UCSD-AML1 (cell line): ENCODE data around the gene CCDC192.
"Not testable (repeated sequence)": the region's sequence is repeated elsewhere in the genome, so short reads cannot be mapped to it uniquely, and the experiment has no call there.

Experiments
- DNase-seq: peaks from one replicate; lab custom pipeline; 2025; ENCODE audit not compliant: unreplicated experiment; lab: John Stamatoyannopoulos, UW

CCDC192 gene, protein sequence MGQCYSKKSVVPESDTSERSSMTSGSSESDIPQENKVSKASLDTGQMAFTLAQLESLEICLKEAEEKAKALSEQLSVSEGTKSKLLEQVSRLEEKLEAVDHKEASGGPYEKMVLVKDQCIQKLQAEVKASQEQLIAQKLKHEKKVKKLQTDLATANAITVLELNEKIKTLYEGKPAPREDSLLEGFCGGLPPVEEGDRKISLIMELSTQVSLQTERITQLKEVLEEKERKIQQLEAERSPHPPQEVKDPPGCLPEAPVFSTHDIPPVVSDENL

DNA sequence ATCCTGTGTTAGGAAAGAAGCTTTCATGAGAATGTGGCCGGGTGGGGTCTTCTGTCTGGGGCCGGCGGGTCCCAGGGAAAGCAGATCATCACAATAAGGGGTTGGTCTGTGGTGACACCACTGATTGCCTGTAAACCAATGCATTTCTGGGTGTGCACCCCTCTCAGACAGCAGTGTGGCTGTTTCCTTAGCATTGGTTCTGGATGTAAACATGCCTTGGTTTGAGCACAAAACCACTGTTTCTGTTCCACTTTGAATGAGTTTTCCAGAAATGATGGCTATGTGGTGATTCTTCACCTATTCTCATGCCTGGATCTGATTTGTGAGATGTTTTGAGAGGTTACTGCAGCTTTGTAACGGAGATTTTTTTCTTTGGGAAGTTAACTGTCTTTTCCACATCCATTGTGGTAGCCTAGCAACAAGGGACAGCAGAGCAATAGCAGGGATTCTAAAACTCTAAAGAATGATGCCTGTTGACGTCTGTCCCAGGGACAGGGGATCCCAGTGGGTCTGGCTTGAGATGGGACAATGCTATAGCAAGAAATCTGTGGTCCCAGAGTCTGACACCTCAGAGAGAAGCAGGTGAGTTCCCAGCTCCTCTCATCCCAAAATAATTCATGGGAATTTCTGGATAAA is at the start of gene CCDC192:
CCDC192 (plus strand) TSS at position 466 of the 636 bp plus-strand sequence; CDS start at position 521, 55 bp downstream.
- DNase-seq, result no peak

DNA sequence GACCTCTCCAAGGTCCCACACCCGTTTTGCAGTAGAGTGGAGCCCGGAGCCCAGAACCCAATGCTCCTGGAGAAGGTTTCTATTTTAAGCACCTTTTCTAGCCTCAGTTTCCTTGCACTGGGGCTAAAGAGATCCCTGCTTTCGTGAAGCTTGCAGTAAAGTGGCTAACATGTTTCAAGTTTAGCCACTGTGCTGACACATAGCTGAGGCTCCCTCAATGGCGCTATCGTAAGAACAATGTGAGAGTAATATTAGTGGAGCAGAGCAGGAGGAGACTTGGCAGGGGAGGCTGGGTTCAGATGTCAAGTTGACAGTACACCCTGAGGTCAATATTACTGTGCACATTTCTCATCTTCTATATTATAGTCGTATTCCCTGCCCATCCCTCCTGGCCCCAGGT is 46.4 kb upstream of the CCDC192 start:
- DNase-seq, result no peak

DNA sequence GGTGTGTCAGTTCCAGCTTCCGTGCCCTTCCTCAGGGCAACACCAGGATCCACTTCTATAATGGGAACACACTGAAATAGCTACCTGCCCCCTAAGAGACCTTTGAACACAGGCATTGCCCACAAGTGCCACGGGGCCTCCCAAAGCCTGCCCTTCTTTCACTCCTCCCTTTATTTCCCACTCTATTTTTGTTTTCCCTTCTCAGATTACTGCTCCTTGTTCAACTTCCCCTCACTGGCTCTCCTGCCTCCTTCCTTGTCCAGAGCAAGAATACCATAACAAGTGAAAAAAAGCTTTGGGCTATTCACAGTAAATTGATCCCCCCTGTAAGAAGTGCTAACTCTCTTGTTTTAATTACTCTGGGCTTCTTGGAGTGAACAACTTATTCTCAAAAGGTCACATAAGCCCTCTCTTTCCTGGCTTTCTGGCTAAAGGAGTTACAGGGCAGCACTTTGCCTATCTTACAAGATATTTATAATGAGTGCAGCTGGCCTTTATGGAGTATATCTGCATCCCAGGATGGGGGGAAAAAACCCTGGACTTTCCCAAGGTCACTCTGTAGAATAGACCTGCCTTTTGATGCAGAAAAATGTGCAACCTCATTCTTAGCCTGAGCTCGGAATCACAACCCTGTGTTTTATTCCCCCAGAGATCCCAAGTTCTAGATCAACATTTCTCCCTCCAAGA is 43.0 kb upstream of the CCDC192 start:
- DNase-seq, result no peak

DNA sequence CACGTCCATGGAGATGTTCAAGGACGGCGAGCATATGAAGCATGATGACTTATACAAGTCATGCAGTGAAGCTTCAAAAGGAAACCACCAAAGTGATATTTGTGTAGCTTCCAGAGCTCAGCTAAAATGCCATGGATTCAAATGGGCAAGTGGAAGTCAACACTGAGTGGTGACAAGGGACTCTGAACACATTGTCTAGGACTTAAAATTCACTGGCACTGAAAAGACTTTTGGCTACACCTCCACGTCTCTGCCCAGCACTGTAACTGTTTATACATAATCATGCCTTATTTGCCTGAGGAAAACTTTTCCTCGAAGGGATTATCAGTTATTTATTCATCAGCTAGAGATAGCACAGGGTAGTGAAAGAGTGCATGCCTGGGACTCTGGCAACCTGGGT is 39.1 kb upstream of the CCDC192 start:
- DNase-seq, result no peak

DNA sequence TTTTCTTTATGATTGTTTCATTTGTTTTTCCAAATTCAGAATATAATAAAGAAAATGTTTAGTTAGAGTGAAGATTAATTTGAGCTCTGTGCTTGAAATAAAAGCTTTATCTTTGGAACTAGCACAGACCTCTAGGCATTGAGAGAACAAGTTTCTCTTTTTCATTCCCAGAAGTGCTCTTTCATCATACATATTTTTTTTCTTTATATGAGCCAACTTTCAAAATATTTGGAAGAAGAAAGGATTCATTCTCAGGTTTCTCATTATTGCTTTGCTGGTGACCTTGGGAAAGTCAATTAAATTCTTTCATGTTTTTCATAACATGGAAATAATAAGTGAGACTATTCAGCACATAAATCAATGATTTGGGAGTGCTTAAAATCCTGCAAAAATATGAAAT is 37.5 kb upstream of the CCDC192 start:
- no peak for DNase-seq

DNA sequence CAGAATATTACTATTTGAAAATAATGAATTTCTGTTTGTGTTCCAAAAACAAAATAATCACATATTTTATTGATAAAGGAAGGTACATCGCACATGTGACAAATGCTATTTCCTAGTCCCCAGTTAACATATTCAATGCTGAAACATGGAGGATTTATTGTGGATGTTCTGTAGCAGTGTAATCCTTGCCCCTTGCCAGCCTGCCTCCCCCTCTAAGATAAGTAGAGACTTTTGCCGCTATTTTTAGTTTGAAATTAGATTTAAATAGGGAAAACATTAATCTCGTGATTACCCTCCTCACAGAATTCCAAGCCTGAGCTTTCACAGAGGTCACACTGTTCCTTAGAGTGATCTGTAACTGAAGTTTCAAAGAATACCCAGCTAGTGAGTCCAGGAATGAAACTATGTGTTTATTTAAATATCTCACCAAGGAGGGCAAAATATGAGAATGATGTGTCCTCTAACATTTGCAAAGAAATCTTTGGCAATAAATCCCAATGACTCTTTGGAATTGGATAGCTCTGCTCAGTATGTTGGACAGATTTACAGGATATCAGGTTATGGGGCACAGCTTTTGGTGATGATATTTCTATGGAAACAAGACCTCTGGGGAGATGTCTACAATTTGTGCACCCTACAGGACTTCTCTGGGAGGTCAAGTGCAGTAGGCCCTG is 37.0 kb upstream of the CCDC192 start:
- DNase-seq, result no peak

DNA sequence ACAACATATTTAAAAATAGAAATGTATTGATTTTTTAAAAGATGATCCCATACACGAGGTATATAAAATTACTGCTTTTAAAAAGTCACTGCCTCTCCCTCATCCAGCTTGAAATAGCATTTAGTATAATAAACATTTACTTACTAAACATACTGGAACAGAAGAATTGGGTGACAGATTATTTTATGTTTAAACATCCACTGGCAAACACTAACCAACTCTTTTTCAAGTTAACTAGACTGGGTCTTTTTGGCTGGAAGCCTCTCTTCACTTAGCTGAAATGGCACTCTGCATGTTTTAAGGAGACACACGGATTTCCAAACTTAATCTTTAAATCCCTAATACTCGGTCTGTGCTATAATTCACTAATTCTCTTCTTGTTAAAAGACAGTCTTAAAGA is 35.3 kb upstream of the CCDC192 start:
- DNase-seq, result no peak

DNA sequence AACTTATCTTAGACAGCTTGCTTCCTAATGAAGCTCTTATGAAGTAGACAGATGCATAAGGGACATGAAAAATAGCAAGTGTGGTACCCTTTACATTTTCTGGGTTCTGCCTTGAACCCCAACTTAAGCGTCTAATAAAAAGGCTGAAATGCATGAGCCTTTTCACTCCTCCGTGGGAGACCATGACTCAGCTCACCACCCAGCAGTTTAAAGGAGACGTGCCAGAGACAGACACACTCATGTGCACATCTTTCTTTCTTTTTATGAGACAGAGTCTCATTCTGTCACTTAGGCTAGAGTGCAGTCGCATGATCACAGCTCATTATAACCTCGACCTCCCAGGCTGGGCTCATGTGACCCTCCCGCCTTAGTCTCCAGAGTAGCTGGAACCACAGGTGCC is 32.0 kb upstream of the CCDC192 start:
- DNase-seq, result no peak

DNA sequence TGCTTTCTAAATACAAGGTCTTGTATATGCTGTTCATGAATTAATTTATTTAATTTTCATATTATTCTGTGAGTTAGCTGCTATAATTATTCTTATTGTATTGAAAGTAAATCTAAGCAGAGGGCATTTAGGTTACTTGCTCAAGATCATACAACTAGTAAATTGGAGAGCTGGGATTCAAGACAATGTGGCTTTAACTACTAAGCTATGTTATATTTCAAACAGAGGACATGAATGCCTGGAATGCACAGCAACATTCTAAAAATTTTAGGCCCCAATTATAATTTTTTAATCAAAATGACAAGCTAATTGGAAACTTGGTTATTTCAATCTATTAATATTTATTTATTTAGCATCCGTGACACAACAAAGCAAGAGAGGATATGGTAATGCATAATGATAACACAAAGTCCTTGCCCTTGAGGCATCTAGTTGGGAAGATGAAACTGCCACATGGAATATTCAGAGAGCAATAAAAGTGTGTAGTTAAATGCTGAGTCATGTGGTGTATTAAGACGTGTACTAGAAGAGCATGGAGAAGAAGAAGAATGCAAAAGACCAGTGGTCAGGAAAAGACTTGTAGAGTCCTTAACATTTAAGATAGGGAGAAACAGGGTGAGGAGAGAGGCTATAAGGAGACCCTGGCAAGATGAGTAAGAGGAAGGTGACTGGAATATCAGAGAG is 29.9 kb upstream of the CCDC192 start:
- DNase-seq, result no peak

DNA sequence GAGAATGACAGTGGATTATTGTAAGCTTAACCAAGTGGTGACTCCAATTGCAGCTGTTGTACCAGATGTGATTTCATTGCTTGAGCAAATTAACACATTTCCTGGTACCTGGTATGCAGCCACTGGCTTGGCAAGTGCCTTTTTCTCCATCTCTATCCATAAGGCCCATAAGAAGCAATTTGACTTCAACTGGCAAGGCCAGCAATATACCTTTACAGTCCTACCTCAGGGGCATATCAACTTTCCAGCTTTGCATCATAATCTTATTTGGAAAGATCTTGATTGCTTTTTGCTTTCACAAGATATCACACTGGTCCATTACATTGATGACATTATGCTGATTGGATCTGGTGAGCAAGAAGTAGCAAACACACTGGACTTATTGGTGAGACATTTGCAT is 26.2 kb upstream of the CCDC192 start:
- DNase-seq, result not testable (repeated sequence)

DNA sequence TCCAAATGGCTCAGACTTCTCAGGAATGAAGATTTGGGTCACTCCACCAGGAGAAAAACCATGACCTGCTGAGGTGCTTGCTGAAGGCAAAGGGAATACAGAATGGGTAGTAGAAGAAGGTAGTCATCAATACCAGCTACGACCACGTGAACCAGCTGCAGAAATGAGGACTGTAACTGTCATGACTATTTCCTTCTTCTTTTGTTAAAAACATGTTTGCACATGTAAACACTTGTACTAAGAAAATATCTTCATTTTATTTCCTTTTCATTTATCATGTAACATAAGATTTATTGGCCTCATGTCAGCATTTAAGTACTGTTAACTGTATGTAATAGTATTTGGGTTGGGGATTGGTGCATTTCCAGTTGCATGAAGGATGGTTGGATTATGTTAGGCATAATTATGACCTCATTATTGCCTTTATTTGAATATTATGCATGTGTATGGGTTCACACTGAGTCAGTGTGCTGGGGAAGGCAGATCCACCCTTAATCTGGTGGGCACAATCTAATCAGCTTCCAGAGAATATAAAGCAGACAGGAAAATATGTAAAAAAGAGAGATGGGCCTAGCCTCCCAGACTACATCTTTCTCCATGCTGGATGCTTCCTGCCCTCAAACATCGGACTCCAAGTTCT is 23.4 kb upstream of the CCDC192 start:
- not testable (repeated sequence) for DNase-seq

DNA sequence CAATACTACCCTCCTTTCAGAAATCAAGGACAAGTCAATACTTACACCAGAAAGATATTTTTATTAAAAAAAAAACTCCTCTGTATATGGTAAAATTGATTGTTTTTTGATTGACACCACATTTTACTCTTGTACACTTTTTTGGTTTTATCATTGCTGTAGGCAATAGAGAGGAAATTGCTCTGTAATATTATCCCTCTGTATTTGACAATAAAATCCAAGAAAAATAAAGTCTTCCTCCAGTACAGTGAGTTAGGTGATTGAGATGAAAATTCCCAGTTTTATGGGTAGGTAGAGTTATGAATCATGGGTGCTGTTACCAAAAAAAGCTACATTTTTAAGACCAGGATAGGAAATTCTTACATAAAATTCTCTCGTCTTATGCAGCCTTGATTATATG is 22.6 kb upstream of the CCDC192 start:
- no peak for DNase-seq

DNA sequence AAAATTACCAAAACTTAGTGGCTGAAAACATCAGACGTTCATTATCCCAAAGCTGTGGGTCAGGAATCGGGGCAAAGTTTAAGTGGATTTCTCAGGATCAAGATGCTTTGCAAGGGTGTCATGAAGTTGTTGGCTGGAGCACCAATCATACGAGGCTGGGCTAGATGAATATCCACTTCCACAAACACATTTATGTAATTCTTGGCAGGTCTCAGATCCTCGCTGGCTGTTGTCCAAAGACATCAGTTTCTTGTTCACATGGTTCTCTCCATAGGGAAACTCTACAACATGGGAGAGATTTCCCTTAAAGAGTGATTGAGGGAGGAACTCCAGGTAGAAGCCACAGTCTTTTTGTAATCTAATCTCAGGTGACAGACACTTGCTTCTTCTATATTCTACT is 20.2 kb upstream of the CCDC192 start:
- no peak for DNase-seq

DNA sequence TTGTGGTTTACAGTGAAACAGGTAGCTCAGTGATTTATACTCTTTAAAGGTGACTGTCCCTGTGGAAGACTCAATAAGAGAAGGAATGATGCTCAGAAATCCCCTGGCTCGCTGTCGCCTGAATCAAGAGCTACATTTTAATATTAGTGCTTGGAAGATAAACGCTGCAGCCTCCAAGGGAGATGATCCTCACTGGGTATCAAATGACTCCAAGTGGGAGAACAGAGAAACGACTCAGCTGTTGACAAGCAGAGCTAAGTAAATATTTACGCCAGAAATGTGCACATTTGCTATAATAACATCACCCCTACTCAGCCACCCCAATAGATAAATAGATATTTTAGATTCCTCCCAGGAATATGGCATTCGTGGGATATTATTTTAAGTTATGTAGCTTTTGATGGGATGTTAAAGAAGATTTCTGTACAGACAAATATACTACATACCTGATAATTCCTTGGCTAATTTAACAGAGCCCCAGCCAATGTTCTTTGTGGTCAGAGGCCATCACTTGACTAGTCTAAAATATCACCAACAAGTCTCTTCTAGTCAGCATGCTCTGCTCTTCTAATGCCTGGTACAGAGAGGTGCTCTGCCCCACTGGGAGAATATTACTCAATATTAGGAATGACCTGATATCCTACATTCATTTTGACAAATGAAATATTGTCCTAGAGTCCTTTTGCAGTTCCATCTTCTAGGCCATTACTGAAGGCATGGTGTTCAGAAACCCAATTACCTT is 18.3 kb upstream of the CCDC192 start:
- no peak for DNase-seq

DNA sequence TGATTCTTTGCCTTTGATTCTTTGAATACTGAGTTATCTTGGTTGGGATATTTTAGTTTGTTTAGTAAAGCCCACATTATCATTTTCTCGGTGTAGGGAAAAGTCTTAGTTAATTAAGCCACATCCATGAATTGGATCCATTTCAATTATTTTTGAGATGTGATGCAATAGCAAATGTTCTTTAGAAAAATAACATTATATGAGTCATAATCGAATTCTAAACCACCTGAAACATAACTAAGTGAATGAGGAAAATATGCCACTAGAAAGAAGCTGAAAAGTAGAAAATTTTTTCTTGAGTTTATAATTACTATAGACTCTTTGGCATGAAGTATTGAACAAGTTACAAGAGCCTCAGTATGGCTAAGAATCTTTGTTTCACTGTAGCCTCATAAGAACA is 17.5 kb upstream of the CCDC192 start:
- DNase-seq, result no peak

DNA sequence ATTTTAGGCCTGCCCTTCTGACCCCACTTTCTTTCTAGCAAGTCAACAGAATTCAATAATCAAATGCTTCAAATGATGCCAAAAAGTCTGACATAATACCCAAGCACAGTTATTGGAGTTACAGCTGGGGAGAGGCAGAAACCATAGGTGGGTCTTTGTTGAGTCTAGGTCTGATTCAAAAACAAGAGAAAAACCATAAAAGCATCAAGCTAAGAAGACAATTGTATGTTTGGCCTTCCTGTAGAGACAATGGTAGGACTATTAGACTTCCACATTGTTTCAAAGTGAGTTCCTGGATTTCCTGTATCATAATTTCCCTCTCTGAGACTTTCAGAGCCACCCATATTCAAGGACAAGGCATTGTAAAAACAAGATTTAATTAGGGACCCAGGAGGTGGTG is 16.8 kb upstream of the CCDC192 start:
- DNase-seq, result no peak

DNA sequence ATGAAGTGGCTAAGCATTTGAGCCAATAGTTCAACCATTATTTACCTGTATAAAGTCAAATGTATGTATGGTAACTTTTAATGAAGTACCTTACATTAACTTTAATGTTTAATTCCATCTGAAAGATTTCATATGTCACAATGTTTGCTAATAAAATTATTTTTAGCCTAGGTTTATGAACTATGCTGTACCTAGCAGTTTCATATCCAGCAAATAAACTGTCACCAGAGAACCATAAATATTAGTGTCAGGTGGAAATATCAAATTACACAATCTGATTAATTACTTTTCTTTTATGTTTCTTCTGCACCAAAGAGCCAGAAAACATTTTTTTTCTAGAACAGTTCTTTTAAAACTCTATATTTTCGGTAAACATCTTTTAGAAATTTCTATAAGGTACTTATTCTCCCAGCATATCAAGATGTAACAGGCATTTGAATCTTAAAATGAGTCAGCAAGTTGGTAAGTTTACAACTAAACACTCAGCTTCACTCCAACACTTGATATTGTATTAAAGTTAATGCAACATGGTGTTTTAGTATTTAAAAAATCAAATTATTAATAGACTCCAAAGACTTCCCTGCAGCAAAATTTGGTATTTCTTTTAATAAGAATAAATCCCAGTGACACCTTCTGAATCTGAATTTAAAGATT is 8.5 kb upstream of the CCDC192 start:
- DNase-seq, result no peak

DNA sequence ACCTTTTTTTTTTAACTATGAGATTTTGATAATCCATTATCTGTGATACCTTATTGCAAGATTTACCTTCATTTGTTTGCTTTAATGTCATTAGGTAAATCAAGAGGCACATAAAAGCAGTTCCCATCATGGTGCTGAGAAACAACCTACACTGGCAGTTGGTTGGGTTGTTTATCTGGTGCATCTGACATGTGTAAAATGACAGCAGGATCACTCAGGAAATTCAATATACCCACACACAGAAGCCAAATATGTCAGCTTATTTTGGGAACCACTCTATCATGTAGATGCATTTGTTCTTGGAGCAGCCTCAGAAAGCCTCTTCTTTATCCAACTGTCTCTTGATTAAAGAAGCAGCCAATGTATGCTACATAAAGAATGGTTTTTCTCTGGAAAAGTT is 7.8 kb upstream of the CCDC192 start:
- no peak for DNase-seq

DNA sequence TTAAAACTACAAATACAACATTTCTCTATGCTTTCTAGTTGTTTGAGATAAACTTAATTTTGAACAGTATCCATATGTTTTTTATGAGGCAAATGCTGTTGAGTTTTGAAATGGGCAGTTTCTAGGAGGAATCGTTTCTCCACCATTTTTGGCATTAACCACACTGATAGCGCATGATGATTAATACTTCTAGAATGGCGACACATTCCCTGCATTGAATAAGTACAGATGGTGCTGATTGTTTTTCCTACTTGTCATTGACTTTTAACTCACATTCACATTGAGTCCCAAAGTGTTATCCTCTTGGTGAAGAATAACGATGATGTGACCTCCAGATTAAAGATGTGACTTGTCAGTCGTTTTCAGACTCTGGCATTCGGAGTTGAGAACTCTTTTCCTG is 6.5 kb upstream of the CCDC192 start:
- no peak for DNase-seq
